ENCODE results near the gene ZNF726. TPM values are rescaled to one million over a fixed set of nuclear protein-coding genes. Genes with fewer than 3 reads are reported as not detected.

The ZNF726 gene
- total RNA-seq, 1 donor from 2014 or later = 0.30 TPM

GRCh38 chr19:23904406-23904805 lies 10.3 kb upstream of the ZNF726 start:
- DNase-seq = no peak
- Histone ChIP-seq H3K27ac (replicated peaks) (no peak overlapping the region), H3K27me3 (ENCODE audit: low read depth) (no peaks in the 10 kb centered on the region), H3K9me3 (replicated peaks) (peaks cover 29% of the 10 kb centered on the region), H3K36me3 (no peaks in the 10 kb centered on the region), H3K4me1 (no peaks in the 10 kb centered on the region), H3K4me3 (no peak overlapping the region)
- intact Hi-C loops (cut with micrococcal nuclease) = no loop called here
- TF ChIP-seq CTCF (IDR thresholded peaks at IDR 0.05; ENCODE audit: borderline replicate concordance) = no peak

- intact Hi-C loops (cut with micrococcal nuclease) = no loop called here
- no peak overlapping the region for H3K27ac ChIP-seq (replicated peaks)
- H3K4me1 ChIP-seq = no peaks in the 10 kb centered on the region
- no peak overlapping the region for H3K4me3 ChIP-seq
- H3K36me3 ChIP-seq = no peaks in the 10 kb centered on the region
- H3K9me3 ChIP-seq (replicated peaks) = peaks cover 29% of the 10 kb centered on the region
- no peaks in the 10 kb centered on the region for H3K27me3 ChIP-seq (ENCODE audit: low read depth)
- no peak for DNase-seq
- TF ChIP-seq CTCF (IDR thresholded peaks at IDR 0.05; ENCODE audit: borderline replicate concordance) = no peak
Measured at GRCh38 chr19:23905771-23906170, 8.9 kb upstream of the ZNF726 start.

DNA sequence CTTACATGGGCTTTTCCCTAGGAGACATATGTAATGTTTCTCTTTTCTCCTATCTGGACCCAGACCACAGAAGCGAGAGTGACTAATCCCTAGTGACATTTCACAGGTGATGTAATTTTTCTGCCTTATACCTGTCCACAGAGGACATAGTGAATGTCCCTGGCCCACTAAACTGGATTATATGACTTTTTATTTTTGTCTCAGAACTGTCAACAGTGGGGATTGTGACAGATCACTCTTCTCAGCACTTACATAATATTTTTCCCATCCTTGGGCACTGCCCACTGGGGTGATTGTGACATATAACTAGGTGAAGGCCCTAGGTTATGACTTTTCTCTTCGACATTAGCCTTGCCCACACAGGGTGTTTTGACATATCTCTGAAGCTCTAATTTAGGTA lies 7.9 kb upstream of the ZNF726 start:
- no peak for DNase-seq
- Histone ChIP-seq H3K27me3 (ENCODE audit: low read depth) (no peaks in the 10 kb centered on the region), H3K4me3 (no peak overlapping the region), H3K27ac (replicated peaks) (no peak overlapping the region), H3K9me3 (replicated peaks) (peaks cover 29% of the 10 kb centered on the region), H3K36me3 (no peaks in the 10 kb centered on the region), H3K4me1 (no peaks in the 10 kb centered on the region)
- intact Hi-C loops (cut with micrococcal nuclease) = no loop called here
- no peak for TF ChIP-seq CTCF (IDR thresholded peaks at IDR 0.05; ENCODE audit: borderline replicate concordance)

DNA sequence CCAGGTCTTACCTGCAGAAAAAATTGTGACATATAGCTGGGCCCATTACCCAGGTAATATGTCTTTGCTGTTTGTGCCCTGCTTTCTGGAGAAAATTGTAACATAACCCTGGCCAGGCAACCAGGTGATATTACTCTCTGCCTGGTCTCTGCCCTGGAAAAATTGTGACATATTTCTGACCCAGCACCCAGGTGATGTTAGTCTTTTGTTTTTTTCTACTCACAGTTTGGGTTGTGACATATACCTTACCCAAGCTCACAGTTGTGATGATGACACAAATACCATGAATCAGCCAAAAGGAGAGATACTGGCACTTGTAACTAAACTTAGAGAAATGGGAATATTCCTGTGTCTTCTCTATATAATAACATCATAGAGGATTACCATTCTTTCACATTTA lies 6.5 kb upstream of the ZNF726 start:
- Histone ChIP-seq H3K36me3 (no peaks in the 10 kb centered on the region), H3K9me3 (replicated peaks) (peaks cover 29% of the 10 kb centered on the region), H3K27ac (replicated peaks) (no peak overlapping the region), H3K4me1 (no peaks in the 10 kb centered on the region), H3K27me3 (ENCODE audit: low read depth) (no peaks in the 10 kb centered on the region), H3K4me3 (no peak overlapping the region)
- DNase-seq = no peak
- intact Hi-C loops (cut with micrococcal nuclease) = no loop called here
- no peak for TF ChIP-seq CTCF (IDR thresholded peaks at IDR 0.05; ENCODE audit: borderline replicate concordance)

- intact Hi-C loops (cut with micrococcal nuclease) = no loop called here
- H3K27me3 ChIP-seq (ENCODE audit: low read depth) = no peaks in the 10 kb centered on the region
- H3K4me1 ChIP-seq = no peaks in the 10 kb centered on the region
Measured at GRCh38 chr19:23909222-23909621, 5.5 kb upstream of the ZNF726 start.

More at GRCh38 chr19:23909222-23909621, 5.5 kb upstream of the ZNF726 start:
- TF ChIP-seq CTCF (IDR thresholded peaks at IDR 0.05; ENCODE audit: borderline replicate concordance) = no peak
- Histone ChIP-seq H3K4me3 (no peak overlapping the region), H3K27ac (replicated peaks) (no peak overlapping the region), H3K36me3 (no peaks in the 10 kb centered on the region), H3K9me3 (replicated peaks) (peaks cover 22% of the 10 kb centered on the region)
- no peak for DNase-seq
